WI38 (cell line): Measurements from ENCODE around the gene GRIA1.

ENCODE experiments used
- H3K4me3 ChIP-seq: 2 replicates; pipeline ENCODE4 v1.5.1; 2011; ENCODE audit warnings: low read depth, mild to moderate bottlenecking, control low read depth, low read length
- CTCF ChIP-seq: IDR thresholded peaks from 2 replicates; pipeline ENCODE4 v1.5.1; 2012; ENCODE audit warnings: low read depth, mild to moderate bottlenecking, control low read depth, low read length

GRIA1 gene

GRCh38 chr5:153640293-153640692 lies 149.8 kb downstream of the GRIA1 start:
- no peak overlapping the region for H3K4me3 ChIP-seq
- TF ChIP-seq CTCF: no peak

- TF ChIP-seq CTCF: no peak
- H3K4me3 ChIP-seq: no peak overlapping the region
Observed at GRCh38 chr5:153641183-153641688, 150.8 kb downstream of the GRIA1 start.

GRCh38 chr5:153654504-153655200 lies 164.2 kb downstream of the GRIA1 start:
- no peak for TF ChIP-seq CTCF
- H3K4me3 ChIP-seq: no peak overlapping the region

GRCh38 chr5:153655201-153655510 lies 164.7 kb downstream of the GRIA1 start:
- TF ChIP-seq CTCF: no peak
- no peak overlapping the region for H3K4me3 ChIP-seq

GRCh38 chr5:153658149-153658548 lies 167.7 kb downstream of the GRIA1 start:
- no peak for TF ChIP-seq CTCF

GRCh38 chr5:153658606-153659005 lies 168.1 kb downstream of the GRIA1 start:
- TF ChIP-seq CTCF: no peak
- no peak overlapping the region for H3K4me3 ChIP-seq

More at GRCh38 chr5:153658149-153658548, 167.7 kb downstream of the GRIA1 start:
- no peak overlapping the region for H3K4me3 ChIP-seq

GRCh38 chr5:153659039-153659736 lies 168.7 kb downstream of the GRIA1 start:
- no peak overlapping the region for H3K4me3 ChIP-seq
- TF ChIP-seq CTCF: no peak
